HCT116 (cell line): Measurements from ENCODE around the gene PUM1. TPM values are rescaled to one million over a fixed set of nuclear protein-coding genes. Genes with fewer than 3 reads are reported as not detected.

Experiments
- CBX3 ChIP-seq: IDR thresholded peaks from 2 replicates; pipeline ENCODE4 v1.6.1; 2012; ENCODE audit warnings: low read depth
- ELF1 ChIP-seq: IDR thresholded peaks from 2 replicates; pipeline ENCODE4 v1.6.1; 2012; ENCODE audit warnings: low read depth, borderline replicate concordance
- EZH2phosphoT487 ChIP-seq: fragments of 200-600 bp; IDR thresholded peaks from 2 replicates; pipeline ENCODE4 v1.6.1; 2018; ENCODE audit warnings: antibody characterized with exemption, borderline replicate concordance
- RAD21 ChIP-seq: IDR thresholded peaks from 2 replicates; pipeline ENCODE4 v1.6.1; 2012; ENCODE audit warnings: low read depth, mild to moderate bottlenecking
- TCF7L2 ChIP-seq: IDR thresholded peaks from 2 replicates; pipeline ENCODE4 v1.7.0; 2011; ENCODE audit warnings: borderline replicate concordance, inconsistent platforms; ENCODE audit not compliant: insufficient read depth, insufficient read length; ENCODE audit errors: extremely low read depth
- YY1 ChIP-seq: IDR thresholded peaks from 2 replicates; pipeline ENCODE4 v1.6.1; 2011; ENCODE audit warnings: low read length, low read depth, moderate library complexity, mild to moderate bottlenecking; ENCODE audit not compliant: insufficient replicate concordance; ENCODE audit errors: extremely low read depth
- ZFX ChIP-seq: fragments of 450-650 bp; IDR thresholded peaks from 2 replicates; pipeline ENCODE4 v1.6.1; 2017
- total RNA-seq: library from RNA; stranded (reverse); gene quantifications from one replicate; pipeline ENCODE4 v1.2.1, GENCODE V29; 2021; ENCODE audit not compliant: unreplicated experiment
- TF ChIP-seq, protein P1 (sequence below): IDR thresholded peaks from 2 replicates; pipeline ENCODE4 v1.6.1; 2012; ENCODE audit warnings: low read depth
- TF ChIP-seq, protein P2 (sequence below), 3 experiments: fragments of 200-600 bp in 1 of 3; sonication (generic) in 1 of 3; IDR thresholded peaks in 2 of 3; conservative IDR thresholded peaks in 1 of 3; 2 replicates each; pipeline ENCODE4 v1.5.1; 2012 to 2017; ENCODE audit warnings: low read depth in 2 of 3, low read length in 2 of 3, antibody characterized with exemption in 1 of 3, borderline replicate concordance in 1 of 3, control low read depth in 1 of 3, mild to moderate bottlenecking in 1 of 3, mixed read lengths in 1 of 3, mixed run types in 1 of 3, moderate library complexity in 1 of 3; ENCODE audit not compliant: insufficient read depth in 1 of 3

PUM1 gene
- total RNA-seq, 1 experiment from 2014 or later, result 113 TPM

DNA sequence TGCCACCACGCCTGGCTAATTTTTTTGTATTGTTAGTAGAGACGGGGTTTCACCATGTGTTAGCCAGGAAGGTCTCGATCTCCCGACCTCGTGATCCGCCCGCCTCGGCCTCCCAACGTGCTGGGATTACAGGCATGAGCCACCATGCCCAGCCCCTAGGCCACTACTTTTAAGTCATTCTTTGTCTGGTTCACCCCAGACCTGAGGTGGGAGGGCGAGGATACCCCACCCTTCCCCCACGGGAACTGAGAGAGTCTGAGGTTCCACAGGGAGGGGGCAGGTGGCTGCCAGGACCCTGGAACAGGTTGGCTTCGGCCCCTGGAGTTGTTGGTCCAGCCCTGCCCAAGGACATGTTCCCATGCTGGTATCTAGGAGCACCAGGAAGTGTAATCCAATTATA, 149.2 kb downstream of the PUM1 start (continued):
- TF ChIP-seq, protein P1, sequence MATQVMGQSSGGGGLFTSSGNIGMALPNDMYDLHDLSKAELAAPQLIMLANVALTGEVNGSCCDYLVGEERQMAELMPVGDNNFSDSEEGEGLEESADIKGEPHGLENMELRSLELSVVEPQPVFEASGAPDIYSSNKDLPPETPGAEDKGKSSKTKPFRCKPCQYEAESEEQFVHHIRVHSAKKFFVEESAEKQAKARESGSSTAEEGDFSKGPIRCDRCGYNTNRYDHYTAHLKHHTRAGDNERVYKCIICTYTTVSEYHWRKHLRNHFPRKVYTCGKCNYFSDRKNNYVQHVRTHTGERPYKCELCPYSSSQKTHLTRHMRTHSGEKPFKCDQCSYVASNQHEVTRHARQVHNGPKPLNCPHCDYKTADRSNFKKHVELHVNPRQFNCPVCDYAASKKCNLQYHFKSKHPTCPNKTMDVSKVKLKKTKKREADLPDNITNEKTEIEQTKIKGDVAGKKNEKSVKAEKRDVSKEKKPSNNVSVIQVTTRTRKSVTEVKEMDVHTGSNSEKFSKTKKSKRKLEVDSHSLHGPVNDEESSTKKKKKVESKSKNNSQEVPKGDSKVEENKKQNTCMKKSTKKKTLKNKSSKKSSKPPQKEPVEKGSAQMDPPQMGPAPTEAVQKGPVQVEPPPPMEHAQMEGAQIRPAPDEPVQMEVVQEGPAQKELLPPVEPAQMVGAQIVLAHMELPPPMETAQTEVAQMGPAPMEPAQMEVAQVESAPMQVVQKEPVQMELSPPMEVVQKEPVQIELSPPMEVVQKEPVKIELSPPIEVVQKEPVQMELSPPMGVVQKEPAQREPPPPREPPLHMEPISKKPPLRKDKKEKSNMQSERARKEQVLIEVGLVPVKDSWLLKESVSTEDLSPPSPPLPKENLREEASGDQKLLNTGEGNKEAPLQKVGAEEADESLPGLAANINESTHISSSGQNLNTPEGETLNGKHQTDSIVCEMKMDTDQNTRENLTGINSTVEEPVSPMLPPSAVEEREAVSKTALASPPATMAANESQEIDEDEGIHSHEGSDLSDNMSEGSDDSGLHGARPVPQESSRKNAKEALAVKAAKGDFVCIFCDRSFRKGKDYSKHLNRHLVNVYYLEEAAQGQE, result no peak
- no peak for TF ChIP-seq TCF7L2
- TF ChIP-seq, protein P2, sequence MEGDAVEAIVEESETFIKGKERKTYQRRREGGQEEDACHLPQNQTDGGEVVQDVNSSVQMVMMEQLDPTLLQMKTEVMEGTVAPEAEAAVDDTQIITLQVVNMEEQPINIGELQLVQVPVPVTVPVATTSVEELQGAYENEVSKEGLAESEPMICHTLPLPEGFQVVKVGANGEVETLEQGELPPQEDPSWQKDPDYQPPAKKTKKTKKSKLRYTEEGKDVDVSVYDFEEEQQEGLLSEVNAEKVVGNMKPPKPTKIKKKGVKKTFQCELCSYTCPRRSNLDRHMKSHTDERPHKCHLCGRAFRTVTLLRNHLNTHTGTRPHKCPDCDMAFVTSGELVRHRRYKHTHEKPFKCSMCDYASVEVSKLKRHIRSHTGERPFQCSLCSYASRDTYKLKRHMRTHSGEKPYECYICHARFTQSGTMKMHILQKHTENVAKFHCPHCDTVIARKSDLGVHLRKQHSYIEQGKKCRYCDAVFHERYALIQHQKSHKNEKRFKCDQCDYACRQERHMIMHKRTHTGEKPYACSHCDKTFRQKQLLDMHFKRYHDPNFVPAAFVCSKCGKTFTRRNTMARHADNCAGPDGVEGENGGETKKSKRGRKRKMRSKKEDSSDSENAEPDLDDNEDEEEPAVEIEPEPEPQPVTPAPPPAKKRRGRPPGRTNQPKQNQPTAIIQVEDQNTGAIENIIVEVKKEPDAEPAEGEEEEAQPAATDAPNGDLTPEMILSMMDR (IDR thresholded peaks at IDR 0.05 in 2 of 3, conservative IDR thresholded peaks at IDR 0.05 in 1 of 3; ENCODE audit: borderline replicate concordance in 1 of 3, insufficient read depth in 1 of 3, low read depth in 2 of 3, low read length in 2 of 3), result no peak
- TF ChIP-seq YY1, result no peak
- TF ChIP-seq EZH2phosphoT487, result no peak
- TF ChIP-seq ELF1, result no peak
- no peak for TF ChIP-seq ZFX
- TF ChIP-seq CBX3, result no peak
- no peak for TF ChIP-seq RAD21
